ENCODE data around the gene ROBO1. TPM values are rescaled to one million over a fixed set of nuclear protein-coding genes. Genes with fewer than 3 reads are reported as not detected.

The ROBO1 gene
- total and polyA plus RNA-seq, 2 donors (not counting 3 experiments of a cell fraction or from before 2014, with no cell fraction given) = 5.9 to 14.2 TPM

DNA sequence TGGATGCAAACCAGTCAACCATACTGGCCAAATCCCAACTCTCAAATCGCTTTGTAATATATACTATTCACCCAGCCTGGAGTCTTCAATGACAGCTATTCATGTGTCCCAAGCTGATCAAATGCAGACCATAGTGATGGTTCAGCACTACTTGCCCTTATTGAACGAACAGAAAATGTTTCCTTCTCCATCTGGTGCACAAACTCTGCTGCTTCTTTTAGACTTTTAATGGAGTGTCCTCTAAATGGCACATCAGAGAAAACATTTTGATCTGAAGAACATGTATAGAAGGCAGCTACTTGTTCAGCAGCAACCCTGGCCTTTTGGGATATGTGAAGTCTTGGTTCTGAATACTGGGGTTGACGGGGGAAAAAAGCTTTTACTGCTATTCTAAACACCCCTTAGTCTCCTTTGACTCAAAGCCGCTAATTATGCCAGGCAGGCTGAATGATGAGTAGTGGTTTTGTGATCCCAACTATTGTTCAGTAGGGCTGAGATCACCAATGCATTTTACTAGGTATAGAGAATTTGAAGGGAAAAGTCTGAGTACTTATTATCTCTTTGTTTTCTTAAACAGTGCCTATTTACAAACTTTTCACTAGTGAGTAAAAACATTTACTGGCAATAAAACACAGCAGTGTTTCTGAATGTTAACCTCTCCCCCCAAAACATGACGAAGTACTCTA, 781.2 kb downstream of the ROBO1 start:
- H3K27me3 ChIP-seq (ENCODE audit: control insufficient read depth in 2 of 2, insufficient read depth in 2 of 2, low read length in 2 of 2) = no peaks in the 10 kb centered on the region
- no peaks in the 10 kb centered on the region for H3K9me1 ChIP-seq (replicated peaks; ENCODE audit: control insufficient read depth, extremely low read depth, insufficient read depth, low read length)
- intact Hi-C loops (cut with micrococcal nuclease) = no loop called here
- no peak overlapping the region for H3K4me2 ChIP-seq (ENCODE audit: insufficient read depth, low read length)
- CTCF ChIA-PET = interaction anchor here (0.9 kb wide), 1 partner anchor 328 kb away, joined by 3 read pairs; no protein-coding TSS in a partner anchor
- no peaks in the 10 kb centered on the region for H3K9me3 ChIP-seq (replicated peaks; ENCODE audit: control insufficient read depth, insufficient read depth, low read length)
- H3K27ac ChIP-seq (ENCODE audit: insufficient read depth, low read depth, low read length) = no peak overlapping the region
- POLR2A ChIA-PET = no interaction called here
- FAIRE-seq (no peak), DNase-seq (ENCODE audit: low read depth, low spot score) (no peak)
- H4K20me1 ChIP-seq (replicated peaks; ENCODE audit: control insufficient read depth, extremely low read depth, insufficient read depth, low read length) = no peaks in the 10 kb centered on the region
- H3K79me2 ChIP-seq (ENCODE audit: control insufficient read depth, insufficient read depth, low read length) = no peaks in the 10 kb centered on the region
- no peak overlapping the region for H3K4me3 ChIP-seq (replicated peaks in 1 of 3; ENCODE audit: insufficient read depth in 1 of 3, low read depth in 1 of 3, low read length in 3 of 3)
- H3K9ac ChIP-seq (replicated peaks; ENCODE audit: extremely low read depth, insufficient read depth, low read length) = no peak overlapping the region
- peaks cover 2% of the 10 kb centered on the region for H3K4me1 ChIP-seq (ENCODE audit: control insufficient read depth, extremely low read depth, insufficient read depth, low read length)
- no peak overlapping the region for H2AFZ ChIP-seq (ENCODE audit: low read depth, low read length)
- dilution Hi-C loops (cut with MboI; ENCODE audit: extremely low pct_ligation_motif_present, low sequenced_read_pairs) = no loop called here
- TF ChIP-seq, protein P1, sequence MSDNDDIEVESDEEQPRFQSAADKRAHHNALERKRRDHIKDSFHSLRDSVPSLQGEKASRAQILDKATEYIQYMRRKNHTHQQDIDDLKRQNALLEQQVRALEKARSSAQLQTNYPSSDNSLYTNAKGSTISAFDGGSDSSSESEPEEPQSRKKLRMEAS (IDR thresholded peaks at IDR 0.05; ENCODE audit: insufficient read depth, insufficient read length) = no peak
- TF ChIP-seq POLR2A (IDR thresholded peaks at IDR 0.05; ENCODE audit: low read depth, low read length) = no peak
- BruUV-seq (replicated peaks) = no TSS peak
- no peaks in the 10 kb centered on the region for H3K36me3 ChIP-seq (ENCODE audit: control insufficient read depth in 2 of 2, extremely low read depth in 1 of 2, insufficient read depth in 2 of 2, low read length in 2 of 2)

DNA sequence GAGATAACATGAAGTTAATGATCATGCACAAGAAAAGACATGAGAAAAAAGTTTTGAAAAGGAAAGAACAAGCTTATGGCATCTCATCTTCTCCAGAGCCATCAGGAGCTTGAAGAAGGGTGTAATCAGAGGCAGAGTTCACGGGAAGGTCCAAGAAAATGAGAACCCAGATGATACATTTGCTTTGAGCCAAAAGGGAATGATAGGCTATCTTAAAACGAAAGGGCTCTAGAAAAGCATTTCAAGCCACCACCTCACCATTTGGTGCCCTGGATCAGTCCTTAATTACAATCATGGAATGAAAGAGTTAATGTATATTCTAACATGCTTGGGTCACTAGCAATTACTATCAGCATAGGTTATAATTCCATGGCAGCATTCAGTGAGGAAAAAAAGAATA, 781.8 kb downstream of the ROBO1 start:
- no peak overlapping the region for H2AFZ ChIP-seq (ENCODE audit: low read depth, low read length)
- DNase-seq (ENCODE audit: low read depth, low spot score) (no peak), FAIRE-seq (no peak)
- no peak overlapping the region for H3K9ac ChIP-seq (replicated peaks; ENCODE audit: extremely low read depth, insufficient read depth, low read length)
- no peaks in the 10 kb centered on the region for H4K20me1 ChIP-seq (replicated peaks; ENCODE audit: control insufficient read depth, extremely low read depth, insufficient read depth, low read length)
- peaks cover 2% of the 10 kb centered on the region for H3K4me1 ChIP-seq (ENCODE audit: control insufficient read depth, extremely low read depth, insufficient read depth, low read length)
- H3K27me3 ChIP-seq (ENCODE audit: control insufficient read depth in 2 of 2, insufficient read depth in 2 of 2, low read length in 2 of 2) = no peaks in the 10 kb centered on the region
- POLR2A ChIA-PET = no interaction called here
- CTCF ChIA-PET = interaction anchor here (0.9 kb wide), 1 partner anchor 327 kb away, joined by 3 read pairs; no protein-coding TSS in a partner anchor
- no peak overlapping the region for H3K27ac ChIP-seq (ENCODE audit: insufficient read depth, low read depth, low read length)
- H3K4me2 ChIP-seq (ENCODE audit: insufficient read depth, low read length) = no peak overlapping the region
- H3K4me3 ChIP-seq (replicated peaks in 1 of 3; ENCODE audit: insufficient read depth in 1 of 3, low read depth in 1 of 3, low read length in 3 of 3) = no peak overlapping the region
- no peaks in the 10 kb centered on the region for H3K9me3 ChIP-seq (replicated peaks; ENCODE audit: control insufficient read depth, insufficient read depth, low read length)
- no peaks in the 10 kb centered on the region for H3K9me1 ChIP-seq (replicated peaks; ENCODE audit: control insufficient read depth, extremely low read depth, insufficient read depth, low read length)
- intact Hi-C loops (cut with micrococcal nuclease) (no loop called here), dilution Hi-C loops (cut with MboI; ENCODE audit: extremely low pct_ligation_motif_present, low sequenced_read_pairs) (no loop called here)
- H3K36me3 ChIP-seq (ENCODE audit: control insufficient read depth in 2 of 2, extremely low read depth in 1 of 2, insufficient read depth in 2 of 2, low read length in 2 of 2) = no peaks in the 10 kb centered on the region
- H3K79me2 ChIP-seq (ENCODE audit: control insufficient read depth, insufficient read depth, low read length) = no peaks in the 10 kb centered on the region
- BruUV-seq (replicated peaks) = no TSS peak
- TF ChIP-seq POLR2AphosphoS5 (IDR thresholded peaks at IDR 0.05; ENCODE audit: insufficient read depth, low read depth, low read length) = no peak
- TF ChIP-seq, protein P1 (IDR thresholded peaks at IDR 0.05; ENCODE audit: insufficient read depth, insufficient read length) = no peak
- no peak for TF ChIP-seq FOS (IDR thresholded peaks at IDR 0.05; ENCODE audit: borderline replicate concordance, insufficient read depth, low read length)
- no peak for TF ChIP-seq MYC (IDR thresholded peaks at IDR 0.05; ENCODE audit: low read depth, low read length)
- TF ChIP-seq POLR2A (IDR thresholded peaks at IDR 0.05; ENCODE audit: low read depth, low read length) = no peak
- TF ChIP-seq, protein P2, sequence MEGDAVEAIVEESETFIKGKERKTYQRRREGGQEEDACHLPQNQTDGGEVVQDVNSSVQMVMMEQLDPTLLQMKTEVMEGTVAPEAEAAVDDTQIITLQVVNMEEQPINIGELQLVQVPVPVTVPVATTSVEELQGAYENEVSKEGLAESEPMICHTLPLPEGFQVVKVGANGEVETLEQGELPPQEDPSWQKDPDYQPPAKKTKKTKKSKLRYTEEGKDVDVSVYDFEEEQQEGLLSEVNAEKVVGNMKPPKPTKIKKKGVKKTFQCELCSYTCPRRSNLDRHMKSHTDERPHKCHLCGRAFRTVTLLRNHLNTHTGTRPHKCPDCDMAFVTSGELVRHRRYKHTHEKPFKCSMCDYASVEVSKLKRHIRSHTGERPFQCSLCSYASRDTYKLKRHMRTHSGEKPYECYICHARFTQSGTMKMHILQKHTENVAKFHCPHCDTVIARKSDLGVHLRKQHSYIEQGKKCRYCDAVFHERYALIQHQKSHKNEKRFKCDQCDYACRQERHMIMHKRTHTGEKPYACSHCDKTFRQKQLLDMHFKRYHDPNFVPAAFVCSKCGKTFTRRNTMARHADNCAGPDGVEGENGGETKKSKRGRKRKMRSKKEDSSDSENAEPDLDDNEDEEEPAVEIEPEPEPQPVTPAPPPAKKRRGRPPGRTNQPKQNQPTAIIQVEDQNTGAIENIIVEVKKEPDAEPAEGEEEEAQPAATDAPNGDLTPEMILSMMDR (IDR thresholded peaks at IDR 0.05; ENCODE audit: extremely low read depth in 1 of 2, insufficient read depth in 1 of 2, low read depth in 1 of 2, low read length in 2 of 2) = no peak
- no peak for TF ChIP-seq EZH2 (IDR thresholded peaks at IDR 0.05; ENCODE audit: borderline replicate concordance, low read depth, low read length, severe bottlenecking)

Measured in endothelial cell of umbilical vein (primary cell).